HG02970 (cell line): ENCODE measurements around the gene PTF1A.

Experiments
- ATAC-seq: cut with Tn5 transposase; IDR thresholded peaks from one replicate; pipeline ENCODE4 v1.9.1; 2021; ENCODE audit warnings: mild to moderate bottlenecking, moderate library complexity, moderate number of reproducible peaks; ENCODE audit not compliant: unreplicated experiment, low FRiP score

Gene PTF1A

DNA sequence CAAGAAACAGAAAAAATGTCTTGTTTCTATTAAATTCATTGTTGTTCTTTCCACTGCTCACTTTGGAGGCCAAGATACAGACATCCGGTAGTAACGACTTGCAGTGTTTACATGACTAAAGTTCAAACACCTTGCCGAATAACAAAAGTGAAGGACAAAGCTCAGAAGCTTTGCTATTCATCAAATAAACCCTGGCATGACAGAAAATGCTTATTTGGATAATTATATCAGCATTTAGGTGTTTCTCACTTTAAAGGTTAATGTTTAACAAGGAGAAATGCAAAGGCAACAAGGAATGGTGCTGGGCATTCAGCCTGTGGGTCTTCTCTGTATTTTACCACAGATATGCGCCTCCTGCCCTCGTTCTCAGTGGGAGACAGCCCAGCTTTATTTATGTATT lies 5.4 kb upstream of the PTF1A start:
- ATAC-seq: no peak

DNA sequence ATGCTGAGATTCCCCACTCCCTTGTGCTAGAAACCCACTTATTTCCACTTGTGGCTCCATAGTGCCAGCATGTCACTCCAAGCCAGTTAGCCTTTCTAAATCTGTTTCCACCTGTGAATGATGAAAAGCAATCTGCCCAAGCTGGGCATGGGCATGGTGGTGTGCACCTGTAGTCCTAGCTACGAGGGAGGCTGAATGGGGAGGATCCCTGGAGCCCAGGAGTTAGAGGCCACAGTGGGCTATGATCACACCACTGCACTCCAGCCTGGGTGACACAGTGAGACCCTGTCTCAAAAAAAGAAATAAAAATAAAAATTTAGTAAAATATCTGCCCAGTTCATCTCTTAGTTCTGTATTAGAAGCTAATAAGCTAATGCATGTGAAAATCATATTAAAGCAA lies 5.0 kb upstream of the PTF1A start:
- ATAC-seq: no peak

DNA sequence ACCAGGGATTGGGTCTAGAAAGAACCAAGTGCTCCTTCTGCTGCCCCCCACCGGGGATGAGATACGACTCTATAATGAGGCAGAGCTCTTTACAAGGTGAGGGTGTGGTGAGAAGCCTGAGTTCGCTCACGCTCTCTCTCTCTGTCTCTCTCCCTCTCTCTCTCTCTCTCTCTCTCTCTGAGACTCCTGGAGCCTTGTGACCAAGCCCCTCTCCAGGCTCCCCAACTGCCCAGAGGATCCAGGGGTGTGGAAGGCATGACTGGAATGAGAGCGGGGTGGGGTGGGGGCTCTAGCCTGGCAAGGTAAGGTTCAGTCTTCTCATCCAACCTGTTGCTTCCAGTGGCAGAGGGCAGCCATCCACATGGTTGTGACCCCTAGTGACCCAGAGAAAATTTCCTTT lies 3.1 kb upstream of the PTF1A start:
- no peak for ATAC-seq

DNA sequence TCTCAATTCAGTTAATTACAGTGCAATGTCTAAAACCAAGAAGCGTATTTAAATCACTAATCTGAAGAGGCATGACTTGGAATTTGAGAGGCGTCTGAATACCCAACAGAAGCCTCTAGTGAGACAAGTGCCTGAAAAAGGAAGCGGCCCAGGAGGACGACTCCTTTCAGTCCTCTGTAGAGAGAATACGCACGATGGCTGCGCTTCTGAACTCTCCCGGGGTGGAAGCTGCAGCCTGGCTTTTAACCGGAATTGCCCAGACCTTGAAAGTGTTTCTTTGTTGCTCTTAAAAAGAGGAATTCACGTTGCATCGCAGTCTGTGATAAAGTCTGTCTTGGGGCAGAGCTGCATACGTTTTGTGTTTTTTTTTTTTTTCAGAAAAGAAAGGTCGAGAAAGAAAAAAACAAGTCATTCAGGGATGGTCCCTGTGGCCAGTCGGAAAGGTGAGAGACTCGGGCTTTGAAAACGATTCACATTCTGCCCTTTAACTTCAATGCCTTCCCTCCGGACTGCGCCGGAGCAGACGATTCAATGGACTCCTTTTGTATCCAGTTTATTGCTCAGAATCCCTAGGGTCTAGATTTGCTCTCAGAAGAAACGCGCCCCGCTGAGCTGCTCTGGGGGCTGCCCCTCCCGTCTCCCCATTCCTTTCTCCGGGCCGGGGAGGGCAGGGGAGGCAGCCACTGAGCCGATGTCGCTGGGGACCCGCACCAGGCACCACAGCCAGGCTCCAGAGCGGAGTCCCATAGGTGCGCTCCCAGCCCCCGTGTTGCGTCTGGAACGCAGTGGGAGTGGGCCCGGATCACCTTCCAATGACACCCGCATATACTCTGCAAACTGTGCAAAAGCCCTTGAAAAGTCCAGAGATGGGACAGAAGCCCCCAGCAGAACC lies 994 bp upstream of the PTF1A start:
- no peak for ATAC-seq

DNA sequence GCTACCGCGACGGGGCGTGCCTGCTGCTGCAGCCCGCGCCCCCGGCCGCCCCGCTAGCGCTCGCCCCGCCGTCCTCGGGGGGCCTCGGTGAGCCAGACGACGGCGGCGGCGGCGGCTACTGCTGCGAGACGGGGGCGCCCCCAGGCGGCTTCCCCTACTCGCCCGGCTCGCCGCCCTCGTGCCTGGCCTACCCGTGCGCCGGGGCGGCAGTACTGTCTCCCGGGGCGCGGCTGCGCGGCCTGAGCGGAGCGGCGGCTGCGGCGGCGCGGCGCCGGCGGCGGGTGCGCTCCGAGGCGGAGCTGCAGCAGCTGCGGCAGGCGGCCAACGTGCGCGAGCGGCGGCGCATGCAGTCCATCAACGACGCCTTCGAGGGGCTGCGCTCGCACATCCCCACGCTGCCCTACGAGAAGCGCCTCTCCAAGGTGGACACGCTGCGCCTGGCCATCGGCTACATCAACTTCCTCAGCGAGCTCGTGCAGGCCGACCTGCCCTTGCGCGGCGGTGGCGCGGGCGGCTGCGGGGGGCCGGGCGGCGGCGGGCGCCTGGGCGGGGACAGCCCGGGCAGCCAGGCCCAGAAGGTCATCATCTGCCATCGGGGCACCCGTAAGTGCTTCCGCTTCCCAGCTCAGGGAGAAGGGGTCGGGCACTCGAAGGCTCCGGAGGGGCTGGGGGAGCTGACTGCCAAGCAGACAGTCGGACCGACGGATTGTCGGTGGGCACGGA lies 761 bp downstream of the PTF1A start:
- no peak for ATAC-seq

DNA sequence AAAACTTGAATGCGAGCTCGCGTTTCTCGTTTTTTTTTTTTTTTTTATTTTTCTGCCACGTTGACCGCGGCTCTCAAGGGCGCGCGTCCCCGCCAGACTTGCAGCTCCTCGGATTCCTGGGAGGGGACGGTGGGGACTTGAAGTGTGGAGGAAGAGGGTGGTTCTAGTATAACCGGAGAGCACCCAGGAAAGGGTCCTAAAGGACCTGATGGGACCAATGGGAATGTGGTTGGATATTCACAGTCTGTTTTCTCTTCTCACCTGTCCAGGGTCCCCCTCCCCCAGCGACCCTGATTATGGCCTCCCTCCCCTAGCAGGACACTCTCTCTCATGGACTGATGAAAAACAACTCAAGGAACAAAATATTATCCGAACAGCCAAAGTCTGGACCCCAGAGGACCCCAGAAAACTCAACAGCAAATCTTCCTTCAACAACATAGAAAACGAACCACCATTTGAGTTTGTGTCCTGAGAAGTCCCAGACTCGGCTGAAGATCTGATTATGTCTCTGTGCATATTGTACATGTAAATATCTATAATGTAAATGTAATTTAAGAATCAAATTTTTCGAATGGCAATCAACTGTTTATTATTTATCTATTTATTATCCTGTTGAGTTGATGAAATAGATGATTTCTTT lies 1.4 kb downstream of the PTF1A start:
- ATAC-seq: no peak

DNA sequence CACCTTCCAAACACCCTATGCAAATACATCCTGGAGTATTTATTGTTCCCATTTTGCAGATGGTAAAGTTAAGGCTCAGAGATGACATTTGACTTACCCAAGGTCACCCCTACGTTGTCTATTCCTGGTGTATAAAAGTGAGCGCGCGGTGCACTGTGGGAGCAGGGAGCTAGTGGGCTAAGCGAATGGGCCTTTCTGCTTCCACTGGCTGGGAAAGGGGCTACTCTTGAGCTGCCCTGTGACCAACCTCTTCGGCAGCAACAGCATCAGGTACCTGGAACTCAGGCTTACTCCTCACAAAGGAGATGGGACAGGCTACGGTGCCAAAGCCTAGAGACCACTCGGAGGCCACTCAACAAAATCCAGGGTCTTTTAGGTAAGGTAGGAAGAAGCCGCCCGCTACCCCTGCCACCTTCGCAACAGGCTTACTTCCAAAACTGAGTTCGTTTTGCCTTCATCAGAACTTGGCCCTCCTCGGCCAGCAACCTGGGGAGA lies 2.4 kb downstream of the PTF1A start:
- ATAC-seq: no peak

DNA sequence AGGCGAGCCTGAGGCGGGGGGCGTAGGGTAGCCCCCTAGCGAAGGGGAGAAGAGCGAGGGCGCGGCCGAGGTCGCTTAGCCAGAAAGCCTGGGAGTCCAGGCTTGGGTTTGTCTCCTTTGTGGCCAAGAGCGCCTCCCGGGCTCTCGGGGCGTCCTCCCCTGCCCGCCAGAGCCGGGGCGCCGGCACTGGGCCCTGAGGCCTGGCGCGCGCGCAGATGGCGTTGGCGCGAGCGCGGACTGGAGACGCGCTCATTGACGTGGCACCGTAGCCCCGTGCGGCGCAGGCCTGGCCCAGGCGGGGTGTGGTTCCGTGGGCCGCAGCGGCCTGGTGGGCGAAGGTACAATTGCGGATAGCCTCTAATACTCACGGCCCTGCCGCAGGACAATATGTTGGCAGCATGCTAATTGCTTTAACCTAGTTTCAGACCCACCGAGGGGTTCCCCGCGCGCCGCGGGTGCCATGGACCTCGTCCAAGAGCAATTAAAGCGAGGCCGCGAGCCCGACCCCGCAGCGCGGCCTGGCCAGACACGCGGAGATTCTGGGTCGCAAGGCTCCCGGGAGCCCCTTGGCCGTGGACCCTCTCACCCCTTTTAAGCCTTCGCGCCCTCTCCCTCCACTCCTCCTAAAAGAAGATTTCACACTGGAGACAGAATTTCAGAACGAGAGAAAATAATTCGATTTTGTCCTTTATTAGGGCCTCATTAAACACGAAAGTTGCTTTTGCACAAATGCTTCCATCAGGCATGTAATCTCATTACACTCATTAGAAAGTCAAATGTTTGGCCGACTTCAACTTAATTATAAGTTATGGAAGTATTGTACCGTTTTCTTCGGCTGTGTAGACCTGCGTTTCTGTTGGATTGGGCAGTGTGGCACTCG lies 3.1 kb downstream of the PTF1A start:
- no peak for ATAC-seq

DNA sequence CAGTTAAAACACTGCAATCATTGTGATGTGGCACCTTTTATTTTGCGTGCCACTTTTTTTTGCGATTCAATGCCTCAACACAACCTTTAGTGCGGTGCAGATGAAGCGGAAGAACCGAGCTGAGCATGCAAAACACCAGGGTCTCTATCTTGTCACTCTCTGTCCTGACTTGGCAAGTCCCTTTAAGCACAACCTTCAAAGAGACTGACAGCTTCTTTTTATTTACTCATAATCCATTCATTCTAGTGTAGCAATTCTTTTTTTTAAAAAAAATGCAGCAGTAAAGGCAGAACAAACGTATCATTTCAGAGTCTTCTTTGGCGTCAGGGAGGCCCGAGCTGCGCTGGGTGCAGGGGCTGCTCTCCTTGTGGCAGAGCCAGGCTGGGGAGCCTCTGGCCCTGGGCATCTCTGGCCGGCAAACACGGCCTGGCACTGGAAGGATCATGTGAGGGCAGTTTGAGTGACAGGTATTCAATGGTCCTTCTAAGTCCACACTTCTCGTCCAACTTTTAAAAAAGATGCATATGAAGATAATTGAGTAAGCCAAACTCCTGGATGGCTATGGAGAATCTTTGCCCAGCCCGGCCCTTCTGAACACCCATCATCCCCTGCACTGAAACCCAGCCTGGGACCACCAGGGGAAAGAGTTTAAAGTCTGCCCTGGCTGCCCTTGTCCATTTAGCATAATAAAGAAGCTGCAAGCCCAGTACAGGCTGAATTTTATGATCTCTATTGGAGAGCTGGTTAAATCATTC lies 3.9 kb downstream of the PTF1A start:
- no peak for ATAC-seq

DNA sequence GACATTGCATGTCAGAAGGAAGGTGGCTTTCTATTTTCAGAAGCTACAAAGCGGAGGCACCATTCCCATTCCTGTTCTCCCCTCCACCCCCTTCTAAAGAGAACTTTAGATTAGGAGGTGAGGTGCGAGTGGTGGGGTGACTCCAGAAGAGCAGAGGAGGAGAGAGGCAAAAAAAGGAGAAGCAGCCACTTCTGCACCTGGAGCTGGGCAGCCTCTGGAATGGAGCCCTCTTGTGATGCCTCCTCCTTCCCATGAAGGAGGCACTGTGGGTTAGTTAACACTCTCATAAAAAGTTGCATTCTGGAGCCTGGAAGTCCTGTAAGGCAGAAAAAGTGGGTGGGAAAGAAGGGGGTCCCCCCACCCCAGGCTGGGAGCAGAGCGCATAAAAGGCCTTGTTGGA lies 4.8 kb downstream of the PTF1A start:
- ATAC-seq: no peak

DNA sequence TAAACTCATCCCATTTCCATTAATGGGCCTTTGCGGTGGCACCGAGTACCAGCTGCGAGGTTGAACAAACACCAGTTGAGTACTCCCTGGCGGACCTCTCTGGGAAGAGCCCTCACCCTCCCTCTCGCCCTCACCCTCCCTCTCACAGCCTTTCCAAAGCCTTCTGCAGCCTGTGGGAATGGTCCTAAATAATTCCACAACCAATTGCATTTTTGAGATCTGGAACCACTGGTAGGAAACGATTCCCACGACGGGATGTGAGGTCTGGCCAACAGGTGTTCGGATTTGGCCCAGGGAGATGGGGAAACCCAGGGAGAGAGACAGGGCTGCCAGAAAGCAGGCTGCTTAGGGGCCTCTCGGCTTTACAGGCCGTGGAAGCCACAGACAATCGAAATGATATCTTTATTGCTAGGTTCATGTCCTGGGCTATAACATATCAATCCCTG lies 5.3 kb downstream of the PTF1A start:
- no peak for ATAC-seq

DNA sequence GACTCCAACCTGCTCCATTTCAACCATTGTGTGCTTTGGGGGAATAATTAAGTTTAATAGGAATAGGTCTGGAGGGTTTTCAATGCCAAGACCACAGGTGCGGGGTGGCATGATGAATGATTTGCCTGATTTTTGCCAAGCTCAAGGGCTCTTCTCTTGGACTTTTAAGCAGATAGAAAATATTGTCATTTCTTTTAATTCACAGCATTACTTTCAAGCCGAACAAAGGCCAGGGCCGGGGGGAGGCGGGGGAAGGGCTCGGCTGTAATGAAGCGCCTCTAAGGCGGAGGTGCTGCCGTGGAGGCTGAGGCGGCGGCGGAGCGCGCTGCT lies 6.5 kb downstream of the PTF1A start:
- no peak for ATAC-seq

DNA sequence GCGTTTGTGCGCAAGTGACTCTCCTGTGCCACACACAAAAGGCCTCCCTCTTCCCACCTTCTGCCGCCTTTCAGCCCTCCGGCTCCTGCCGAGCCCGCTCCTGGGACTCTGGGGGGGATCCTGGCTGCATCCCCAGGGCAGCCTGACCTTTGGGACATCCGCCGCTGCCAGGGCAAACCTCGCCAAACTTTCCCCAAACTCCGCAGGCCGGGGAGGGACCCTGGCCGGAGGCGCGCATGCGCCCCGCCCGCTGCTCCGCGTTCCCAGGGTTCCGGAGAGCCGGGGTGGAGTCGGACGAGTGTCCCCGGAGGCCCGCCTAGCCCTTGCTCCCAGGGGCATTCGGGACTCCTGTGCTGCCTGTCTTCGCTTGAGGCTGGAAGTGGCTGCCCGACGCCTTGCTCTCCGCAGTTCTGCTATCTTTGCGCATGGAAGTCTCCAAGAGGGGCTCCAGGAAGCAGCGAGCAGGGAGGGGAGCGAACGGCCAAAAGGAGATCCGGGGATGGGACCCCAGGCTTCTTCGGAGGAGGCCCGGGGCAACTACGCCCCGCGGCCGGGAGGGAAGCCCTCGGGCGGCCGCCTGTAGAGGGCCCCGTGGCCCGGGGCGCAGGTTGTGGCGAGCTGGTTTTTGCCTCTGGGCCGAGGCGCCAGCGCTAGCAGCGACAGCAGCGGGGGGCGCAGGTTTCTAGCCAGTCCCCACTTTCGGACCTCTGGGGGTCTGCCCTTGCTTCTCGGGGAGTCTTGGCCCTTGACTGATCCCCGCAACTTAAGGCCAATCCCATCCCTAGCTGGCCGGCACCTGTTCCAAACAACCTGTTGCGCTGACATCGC lies 7.0 kb downstream of the PTF1A start:
- ATAC-seq: no peak

DNA sequence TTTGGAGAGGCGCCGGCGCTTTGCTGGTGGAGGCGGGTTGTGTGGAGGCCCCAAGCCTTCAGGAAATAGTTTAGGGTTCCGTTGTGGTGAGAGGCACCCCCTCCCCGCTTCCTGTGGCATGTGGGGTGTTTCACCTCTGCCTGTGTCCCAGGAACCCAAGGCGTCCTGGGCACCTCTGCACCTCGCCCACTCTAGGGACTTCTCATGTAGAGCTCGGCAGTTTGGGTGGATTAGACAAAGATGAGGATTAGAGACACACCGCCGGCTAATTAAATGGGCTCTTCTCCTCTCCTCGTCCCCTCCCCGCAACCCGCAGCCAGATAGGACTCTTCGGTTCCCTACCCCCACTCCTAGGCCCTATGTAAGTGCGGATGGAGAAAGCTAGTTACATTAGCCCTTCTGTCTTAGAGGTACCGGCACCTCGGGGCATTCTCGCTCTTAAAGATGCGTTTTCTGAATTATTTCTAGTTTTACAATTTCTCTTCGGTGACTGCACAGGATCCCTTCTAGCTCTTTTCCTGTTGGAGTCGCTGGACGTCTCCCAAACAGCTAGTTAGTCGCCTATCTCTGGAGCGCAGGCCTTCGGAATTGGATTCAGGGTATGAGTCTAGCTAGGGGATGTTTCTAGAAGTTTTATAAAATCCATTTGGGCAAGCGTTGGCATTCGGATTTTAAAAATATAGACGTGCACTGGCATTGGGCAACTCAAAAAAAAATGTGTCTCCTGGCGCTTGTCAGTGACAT lies 7.8 kb downstream of the PTF1A start:
- ATAC-seq: no peak

DNA sequence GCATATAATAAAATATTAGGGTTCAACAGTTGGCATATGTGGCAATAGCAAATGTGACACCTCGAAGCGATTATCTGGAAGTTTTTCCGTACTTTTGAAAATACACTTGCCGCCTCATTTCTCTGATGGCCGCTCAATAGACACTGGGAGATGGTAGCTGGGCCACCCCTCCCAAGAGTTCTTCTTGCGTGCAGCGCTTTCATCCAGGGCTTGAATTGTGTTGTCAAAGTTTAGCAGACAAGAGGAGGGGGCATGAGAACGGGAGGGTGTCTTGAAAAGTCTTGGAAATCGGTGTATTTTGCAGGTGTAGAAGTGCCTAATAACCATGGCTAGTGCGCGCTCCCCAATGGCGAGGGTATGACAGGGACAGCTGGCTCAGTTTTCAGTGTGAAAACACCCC lies 8.5 kb downstream of the PTF1A start:
- ATAC-seq: no peak

DNA sequence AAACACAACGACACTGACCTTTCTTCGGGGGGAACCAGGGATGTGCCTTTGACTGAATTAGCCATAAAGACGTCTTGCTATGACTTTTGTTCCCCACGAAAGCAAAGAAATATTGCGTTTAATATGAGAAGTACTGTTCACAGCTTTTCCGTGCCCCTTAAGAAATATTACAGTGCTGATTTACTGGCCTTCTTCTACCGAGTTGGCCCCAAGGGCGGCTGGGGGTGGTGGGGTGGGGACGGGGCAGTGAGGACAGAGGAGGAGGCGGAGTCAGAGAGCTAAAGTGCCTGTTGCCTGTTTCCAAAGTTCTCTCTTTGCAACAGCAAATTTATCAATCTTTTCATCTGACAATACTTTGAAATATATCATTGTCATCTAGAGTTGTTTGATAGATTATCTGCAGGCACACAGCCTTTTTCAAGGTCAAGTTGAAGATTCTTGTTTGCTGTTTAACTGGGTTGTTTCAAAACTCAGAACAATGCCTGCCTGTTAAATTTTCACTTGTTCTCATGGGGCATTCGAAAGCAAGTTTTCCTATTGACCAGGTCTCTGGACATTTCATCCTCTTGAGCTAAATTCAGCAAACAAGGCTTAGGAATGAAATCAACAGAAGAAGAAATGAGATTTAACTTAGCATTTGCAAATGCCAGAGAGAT lies 9.0 kb downstream of the PTF1A start:
- no peak for ATAC-seq

DNA sequence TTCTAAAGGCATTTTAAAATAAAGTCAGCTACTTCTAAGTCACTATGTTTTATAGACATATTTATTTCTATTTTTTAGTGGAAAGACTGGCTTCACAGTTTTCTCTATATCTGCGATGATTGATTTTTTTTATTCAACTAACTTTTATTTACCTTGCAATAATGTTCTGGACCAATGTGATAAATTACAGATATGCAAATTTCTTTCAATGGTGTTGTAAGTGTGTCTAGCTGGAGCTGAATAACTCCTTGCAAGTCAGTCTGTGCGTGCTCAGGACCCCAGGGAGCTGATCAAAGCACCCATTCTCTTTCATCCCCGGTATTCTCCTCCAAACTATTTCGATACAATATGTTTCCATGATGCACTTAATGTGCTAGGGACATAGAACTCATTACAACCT lies 9.7 kb downstream of the PTF1A start:
- no peak for ATAC-seq

DNA sequence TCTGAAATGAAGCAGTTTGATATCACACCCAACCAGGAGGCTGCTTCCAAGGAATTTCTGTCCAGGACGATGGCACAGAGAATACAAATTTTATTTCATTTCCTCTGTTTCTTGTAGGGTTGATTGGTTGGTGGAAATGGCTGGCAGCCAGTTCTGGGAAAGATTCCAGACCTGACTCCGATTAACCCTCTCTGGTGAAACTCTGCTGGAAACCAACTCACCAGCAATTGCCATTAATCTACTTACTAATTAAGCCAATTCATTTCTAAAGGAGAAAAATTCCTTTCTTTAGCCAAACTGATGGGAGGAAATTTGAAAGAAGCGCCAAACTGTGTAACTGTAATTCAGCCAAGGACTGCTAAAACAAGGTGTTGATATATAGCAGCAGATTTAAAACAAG lies 10.7 kb downstream of the PTF1A start:
- no peak for ATAC-seq
